H9 (cell line): ENCODE results near the gene ZCCHC4. TPM values are rescaled to one million over a fixed set of nuclear protein-coding genes. Genes with fewer than 3 reads are reported as not detected.

Experiments
- DNase-seq: peaks from one replicate; pipeline ENCODE4 v3.0.0-alpha.2; 2017
- H2AFZ ChIP-seq: one replicate; pipeline ENCODE4 v1.6.1; 2013; ENCODE audit warnings: mild to moderate bottlenecking, low read length, control low read depth, moderate library complexity
- H2AK5ac ChIP-seq: 2 replicates; pipeline ENCODE4 v1.6.1; 2013; ENCODE audit warnings: low read length, control low read depth, mixed read lengths; ENCODE audit not compliant: insufficient read length
- H2BK120ac ChIP-seq: one replicate; pipeline ENCODE4 v1.6.1; 2013; ENCODE audit warnings: low read depth, mild to moderate bottlenecking, low read length, control low read depth, inconsistent platforms; ENCODE audit not compliant: poor library complexity, severe bottlenecking
- H2BK12ac ChIP-seq: 2 replicates; pipeline ENCODE4 v1.6.1; 2013; ENCODE audit warnings: low read length, control low read depth, mixed read lengths, low read depth; ENCODE audit not compliant: insufficient read length
- H2BK15ac ChIP-seq: 2 replicates; pipeline ENCODE4 v1.6.1; 2013; ENCODE audit warnings: low read depth, low read length, control low read depth
- H2BK20ac ChIP-seq: one replicate; pipeline ENCODE4 v1.6.1; 2013; ENCODE audit warnings: low read depth, mild to moderate bottlenecking, low read length, control low read depth, inconsistent platforms; ENCODE audit not compliant: poor library complexity, severe bottlenecking
- H2BK5ac ChIP-seq: 2 replicates; pipeline ENCODE4 v1.6.1; 2013; ENCODE audit warnings: low read length, control low read depth, mixed read lengths; ENCODE audit not compliant: insufficient read length
- H3K14ac ChIP-seq: 2 replicates; pipeline ENCODE4 v1.6.1; 2013; ENCODE audit warnings: low read length, control low read depth; ENCODE audit not compliant: insufficient read depth
- H3K18ac ChIP-seq: 2 replicates; pipeline ENCODE4 v1.6.1; 2013; ENCODE audit warnings: low read depth, mild to moderate bottlenecking, mixed read lengths, low read length, control low read depth; ENCODE audit not compliant: insufficient read length
- H3K23ac ChIP-seq: 2 replicates; pipeline ENCODE4 v1.6.1; 2013; ENCODE audit warnings: low read length, control low read depth, mixed read lengths, low read depth; ENCODE audit not compliant: insufficient read length
- H3K23me2 ChIP-seq: 2 replicates; pipeline ENCODE4 v1.6.1; 2013; ENCODE audit warnings: low read depth, mild to moderate bottlenecking, mixed read lengths, low read length, control low read depth; ENCODE audit not compliant: insufficient read length, poor library complexity, severe bottlenecking
- H3K27ac ChIP-seq: 2 replicates; pipeline ENCODE4 v1.5.1; 2013; ENCODE audit warnings: low read length, control low read depth, mixed read lengths, low read depth; ENCODE audit not compliant: insufficient read length
- H3K27me3 ChIP-seq: 2 replicates; pipeline ENCODE4 v1.6.1; 2013; ENCODE audit warnings: low read length, control low read depth, inconsistent platforms; ENCODE audit not compliant: insufficient read depth
- H3K4ac ChIP-seq: 2 replicates; pipeline ENCODE4 v1.6.1; 2013; ENCODE audit warnings: low read depth, mild to moderate bottlenecking, control low read depth, inconsistent platforms, low read length, moderate library complexity
- H3K4me1 ChIP-seq: 2 replicates; pipeline ENCODE4 v1.6.1; 2013; ENCODE audit warnings: low read length, control low read depth, inconsistent platforms; ENCODE audit not compliant: insufficient read depth
- H3K4me2 ChIP-seq: 2 replicates; pipeline ENCODE4 v1.6.1; 2013; ENCODE audit warnings: low read length, control low read depth, mixed read lengths; ENCODE audit not compliant: insufficient read length, insufficient read depth
- H3K56ac ChIP-seq: 2 replicates; pipeline ENCODE4 v1.6.1; 2013; ENCODE audit warnings: low read depth, mild to moderate bottlenecking, mixed read lengths, low read length, control low read depth; ENCODE audit not compliant: insufficient read length
- H3K79me1 ChIP-seq: 2 replicates; pipeline ENCODE4 v1.6.1; 2013; ENCODE audit warnings: low read depth, mild to moderate bottlenecking, moderate library complexity, low read length, control low read depth, inconsistent platforms; ENCODE audit not compliant: insufficient read depth, poor library complexity, severe bottlenecking
- H3K79me2 ChIP-seq: 2 replicates; pipeline ENCODE4 v1.6.1; 2013; ENCODE audit warnings: low read length, control low read depth, inconsistent platforms; ENCODE audit not compliant: insufficient read depth
- H3K9ac ChIP-seq: 2 replicates; pipeline ENCODE4 v1.6.1; 2013; ENCODE audit warnings: low read length, control low read depth, mixed read lengths; ENCODE audit not compliant: insufficient read length; ENCODE audit errors: extremely low read depth
- H3K9me3 ChIP-seq: one replicate; pipeline ENCODE4 v1.6.1; 2013; ENCODE audit warnings: low read depth, low read length, inconsistent platforms; ENCODE audit not compliant: control insufficient read depth
- H3T11ph ChIP-seq: one replicate; pipeline ENCODE4 v1.6.1; 2013; ENCODE audit warnings: mild to moderate bottlenecking, low read length, control low read depth, inconsistent platforms
- H4K20me1 ChIP-seq: one replicate; pipeline ENCODE4 v1.6.1; 2013; ENCODE audit not compliant: control insufficient read depth, insufficient read length, insufficient read depth
- H4K5ac ChIP-seq: 2 replicates; pipeline ENCODE4 v1.6.1; 2013; ENCODE audit warnings: low read depth, mild to moderate bottlenecking, mixed read lengths, low read length, control low read depth; ENCODE audit not compliant: insufficient read length
- H4K8ac ChIP-seq: replicated peaks from 2 replicates; pipeline ENCODE4 v1.6.1; 2013; ENCODE audit warnings: low read length, control low read depth, mixed read lengths, low read depth; ENCODE audit not compliant: insufficient read length
- H4K91ac ChIP-seq: 2 replicates; pipeline ENCODE4 v1.6.1; 2013; ENCODE audit warnings: low read depth, mild to moderate bottlenecking, moderate library complexity, mixed read lengths, low read length, control low read depth; ENCODE audit not compliant: insufficient read length
- H3K27ac Mint-ChIP-seq, 3 experiments: 2 replicates in 2 of 3; 3 replicates in 1 of 3; pipeline ENCODE4 v1.8.0; 2020 to 2021; ENCODE audit warnings: mixed read lengths in 3 of 3, mild to moderate bottlenecking in 1 of 3, moderate library complexity in 1 of 3
- H3K27me3 Mint-ChIP-seq: 2 replicates; pipeline ENCODE4 v1.8.0; 2021; ENCODE audit warnings: low read depth, mild to moderate bottlenecking, moderate library complexity, mixed read lengths
- H3K36me3 Mint-ChIP-seq, 3 experiments: 2 replicates in 2 of 3; 3 replicates in 1 of 3; pipeline ENCODE4 v1.8.0; 2020 to 2021; ENCODE audit warnings: low read depth in 3 of 3, mixed read lengths in 3 of 3; ENCODE audit not compliant: insufficient read depth in 1 of 3
- H3K4me1 Mint-ChIP-seq, 2 experiments: 2 replicates each; pipeline ENCODE4 v1.8.0; 2020; ENCODE audit warnings: mixed read lengths in 2 of 2
- H3K4me3 Mint-ChIP-seq, 2 experiments: 2 replicates in 1 of 2; 3 replicates in 1 of 2; pipeline ENCODE4 v1.8.0; 2020 to 2021; ENCODE audit warnings: mild to moderate bottlenecking in 2 of 2, mixed read lengths in 2 of 2, moderate library complexity in 1 of 2
- H3K9me3 Mint-ChIP-seq, 2 experiments: 2 replicates in 1 of 2; 3 replicates in 1 of 2; pipeline ENCODE4 v1.8.0; 2020; ENCODE audit warnings: mild to moderate bottlenecking in 2 of 2, mixed read lengths in 2 of 2, moderate library complexity in 1 of 2
- WGBS: extraction: QIAGEN DNeasy Blood & Tissue Kit; methylation state at CpG from one replicate; pipeline ENCODE4 v1.1.7; 2013; ENCODE audit warnings: missing lambda C conversion rate, low lambda C conversion rate, mixed read lengths; ENCODE audit not compliant: insufficient read length; ENCODE audit errors: extremely low coverage; 5-methylcytosine and 5-hydroxymethylcytosine counted together
- total RNA-seq: library from RNA; stranded (reverse); gene quantifications from 2 replicates; pipeline ENCODE4 v1.2.1, GENCODE V29; 2021
- TF ChIP-seq, protein P1 (sequence below): fragments of 200-600 bp; sonication (generic); conservative IDR thresholded peaks from 3 replicates; pipeline ENCODE4 v1.8.0; 2021; ENCODE audit warnings: antibody characterized with exemption, mild to moderate bottlenecking

Gene ZCCHC4
- total RNA-seq, 1 experiment from 2014 or later = 6.8 TPM

DNA sequence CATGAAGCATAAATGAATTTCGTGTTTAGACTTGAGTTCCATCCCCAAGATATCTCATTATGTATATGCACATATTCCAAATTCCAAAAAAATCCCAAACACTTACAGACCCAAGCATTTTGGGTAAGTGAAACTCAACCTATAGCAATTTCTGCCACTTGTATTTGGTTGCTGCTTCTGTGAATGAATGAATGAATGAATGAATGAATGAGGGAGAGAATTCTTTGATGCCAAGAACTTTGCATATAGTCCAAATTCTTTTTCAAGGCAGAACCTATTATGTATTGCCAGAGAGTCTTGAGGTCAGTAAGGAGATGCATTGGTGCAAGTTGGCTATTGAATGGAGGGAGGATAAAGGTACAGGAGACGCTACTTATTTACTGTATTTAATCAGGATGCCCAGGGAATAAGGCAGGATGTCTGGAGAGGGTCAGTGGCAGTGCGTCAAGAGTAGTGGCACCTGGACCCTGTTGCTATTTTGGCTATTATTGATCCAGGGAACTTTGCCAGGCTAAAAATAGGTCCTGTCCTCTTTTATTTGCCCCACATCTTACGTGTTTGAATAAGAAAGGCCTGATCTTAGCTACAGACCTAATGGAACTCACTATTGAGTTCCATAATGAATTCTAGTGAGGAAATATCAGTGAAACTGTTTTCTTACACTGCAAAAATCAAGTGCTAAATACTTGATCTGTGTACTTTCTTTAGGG, 98.4 kb downstream of the ZCCHC4 start:
- Histone ChIP-seq H3K23ac (no peak overlapping the region), H4K5ac (no peak overlapping the region), H3K4me2 (no peak overlapping the region), H2BK20ac (no peak overlapping the region), H4K8ac (no peak overlapping the region), H2AFZ (no peak overlapping the region), H3K9me3 (no peaks in the 10 kb centered on the region), H4K20me1 (no peaks in the 10 kb centered on the region), H3K18ac (no peak overlapping the region), H3K79me2 (no peaks in the 10 kb centered on the region), H3K4me1 (no peaks in the 10 kb centered on the region), H3K23me2 (no peaks in the 10 kb centered on the region), H3K56ac (no peak overlapping the region), H2BK15ac (no peak overlapping the region), H2BK12ac (no peak overlapping the region), H3K4ac (no peak overlapping the region), H3K27ac (no peak overlapping the region), H3K9ac (no peak overlapping the region), H4K91ac (no peak overlapping the region), H2AK5ac (no peak overlapping the region), H3K79me1 (no peaks in the 10 kb centered on the region), H2BK5ac (no peak overlapping the region), H3K14ac (no peak overlapping the region), H3K27me3 (no peaks in the 10 kb centered on the region), H3T11ph (no peak overlapping the region), H2BK120ac (no peak overlapping the region)
- no peak for DNase-seq
- Mint-ChIP-seq H3K4me3 (no peak overlapping the region), H3K27ac (no peak overlapping the region), H3K27me3 (no peaks in the 10 kb centered on the region), H3K36me3 (peaks cover 9 to 81% (median 77%) of the 10 kb centered on the region in 3 experiments; a peak in 6 of 7 replicates), H3K4me1 (no peaks in the 10 kb centered on the region), H3K9me3 (no peaks in the 10 kb centered on the region)
- TF ChIP-seq, protein P1, sequence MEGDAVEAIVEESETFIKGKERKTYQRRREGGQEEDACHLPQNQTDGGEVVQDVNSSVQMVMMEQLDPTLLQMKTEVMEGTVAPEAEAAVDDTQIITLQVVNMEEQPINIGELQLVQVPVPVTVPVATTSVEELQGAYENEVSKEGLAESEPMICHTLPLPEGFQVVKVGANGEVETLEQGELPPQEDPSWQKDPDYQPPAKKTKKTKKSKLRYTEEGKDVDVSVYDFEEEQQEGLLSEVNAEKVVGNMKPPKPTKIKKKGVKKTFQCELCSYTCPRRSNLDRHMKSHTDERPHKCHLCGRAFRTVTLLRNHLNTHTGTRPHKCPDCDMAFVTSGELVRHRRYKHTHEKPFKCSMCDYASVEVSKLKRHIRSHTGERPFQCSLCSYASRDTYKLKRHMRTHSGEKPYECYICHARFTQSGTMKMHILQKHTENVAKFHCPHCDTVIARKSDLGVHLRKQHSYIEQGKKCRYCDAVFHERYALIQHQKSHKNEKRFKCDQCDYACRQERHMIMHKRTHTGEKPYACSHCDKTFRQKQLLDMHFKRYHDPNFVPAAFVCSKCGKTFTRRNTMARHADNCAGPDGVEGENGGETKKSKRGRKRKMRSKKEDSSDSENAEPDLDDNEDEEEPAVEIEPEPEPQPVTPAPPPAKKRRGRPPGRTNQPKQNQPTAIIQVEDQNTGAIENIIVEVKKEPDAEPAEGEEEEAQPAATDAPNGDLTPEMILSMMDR = no peak
- no CpG with 5 or more reads among the region's 4 CpGs for WGBS
